Measurements from ENCODE around the gene HSD17B12. TPM values are rescaled to one million over a fixed set of nuclear protein-coding genes. Genes with fewer than 3 reads are reported as not detected.

HSD17B12 gene
- total RNA-seq, 1 donor from 2014 or later: 95.2 TPM

DNA sequence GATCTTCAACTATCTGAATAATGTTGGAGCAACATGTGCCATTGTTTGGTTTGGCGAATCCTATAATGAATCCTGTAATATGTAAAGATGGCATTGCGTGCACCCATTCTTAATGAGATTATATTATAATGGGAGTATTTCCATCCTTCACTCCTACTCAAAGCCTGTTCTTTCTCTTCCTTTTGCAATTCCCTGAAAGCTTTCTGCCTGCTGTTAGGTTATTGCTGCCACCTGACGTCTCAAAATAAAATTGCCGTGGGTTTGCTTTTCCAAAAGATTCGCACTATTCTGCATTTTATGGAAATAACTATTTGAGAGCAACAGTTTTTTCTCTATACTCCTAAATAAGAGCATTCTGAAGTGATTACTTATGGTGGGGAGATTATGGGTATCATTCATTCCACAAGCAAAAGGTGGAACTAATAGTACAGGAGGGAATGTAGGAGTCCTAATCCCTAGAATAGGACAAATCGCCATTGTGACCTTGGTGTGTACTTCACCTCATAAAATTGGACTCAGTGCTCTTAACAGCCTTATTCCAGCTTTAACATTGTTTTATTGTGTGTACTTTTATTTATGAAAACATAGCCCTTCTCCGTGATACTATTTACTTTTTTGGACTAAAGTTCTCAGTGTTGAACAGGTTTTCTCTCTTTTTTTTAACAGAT lies 130.5 kb downstream of the HSD17B12 start:
- ATAC-seq: no peak

DNA sequence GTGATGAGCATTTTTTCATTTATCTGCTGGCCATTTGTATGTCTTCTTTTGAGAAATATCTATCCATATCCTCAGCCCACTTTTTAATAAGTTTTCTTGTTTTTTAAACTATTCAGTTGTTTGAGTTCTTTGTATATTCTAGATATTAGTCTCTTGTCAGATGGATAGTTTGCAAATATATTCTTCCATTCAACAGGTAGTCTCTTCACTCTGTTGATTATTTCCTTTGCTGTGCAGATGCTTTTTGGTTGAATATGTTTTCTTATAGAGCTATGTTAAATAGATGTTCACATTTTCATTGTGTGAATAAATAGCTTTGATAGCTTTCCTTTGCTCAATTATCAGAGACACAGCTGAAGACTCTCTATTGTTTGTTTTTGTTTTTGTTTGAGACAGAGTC lies 131.9 kb downstream of the HSD17B12 start:
- no peak for ATAC-seq

DNA sequence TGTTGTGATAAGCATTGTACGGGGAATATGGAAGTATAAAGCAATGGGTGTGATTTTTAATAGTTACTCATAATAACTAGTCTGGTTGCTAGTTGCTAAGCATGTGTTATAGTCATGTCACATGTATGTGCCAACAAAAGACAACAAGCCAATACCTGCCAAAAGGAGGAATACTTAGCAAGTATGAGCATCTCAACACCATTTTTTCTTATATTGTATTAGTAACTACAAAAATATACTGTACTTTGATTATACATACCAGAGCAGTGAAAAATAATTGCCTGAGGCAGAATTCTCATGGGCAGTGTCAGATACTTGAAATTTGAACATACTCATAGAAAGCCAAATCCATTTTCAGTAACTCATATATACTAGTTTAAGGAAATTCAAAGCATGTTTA lies 137.7 kb downstream of the HSD17B12 start:
- ATAC-seq: peak; percentile 52

DNA sequence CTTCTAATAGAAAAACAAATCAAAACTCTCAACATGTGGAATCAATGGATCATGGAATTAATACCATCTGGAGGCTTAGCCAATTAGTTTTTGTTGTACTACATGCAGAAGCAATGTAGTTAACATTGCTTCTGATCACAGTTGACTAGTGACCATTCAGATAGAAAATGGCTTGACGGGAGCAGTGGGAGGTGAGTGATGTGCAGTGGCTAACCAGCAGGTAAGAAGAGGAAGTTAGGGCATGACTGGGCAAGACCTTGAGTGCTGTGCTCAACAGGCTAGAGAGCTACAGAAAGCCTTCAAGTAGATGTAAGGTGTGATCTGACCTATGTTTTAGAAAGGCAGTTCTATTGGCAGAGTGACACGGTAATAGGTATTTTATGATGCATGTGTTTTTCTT lies 139.4 kb downstream of the HSD17B12 start:
- no peak for ATAC-seq

DNA sequence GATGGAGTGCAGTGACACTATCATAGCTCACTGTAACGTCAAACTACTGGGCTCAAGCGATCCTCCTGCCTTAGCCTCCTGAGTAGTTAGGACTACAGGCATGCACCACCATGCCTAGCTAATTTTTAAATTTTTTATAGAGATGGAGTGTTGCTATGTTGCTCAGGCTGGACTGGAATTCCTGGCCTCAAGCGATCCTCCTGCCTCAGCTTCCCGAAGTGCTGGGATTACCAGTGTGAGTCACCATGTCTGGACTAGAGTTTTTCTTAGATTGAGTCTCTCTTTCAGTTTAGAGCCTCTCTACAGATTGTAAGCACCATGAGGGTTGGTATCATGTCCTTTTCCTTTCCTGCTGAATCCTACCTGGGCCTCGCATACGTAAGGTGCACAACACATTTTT lies 142.8 kb downstream of the HSD17B12 start:
- no peak for ATAC-seq

DNA sequence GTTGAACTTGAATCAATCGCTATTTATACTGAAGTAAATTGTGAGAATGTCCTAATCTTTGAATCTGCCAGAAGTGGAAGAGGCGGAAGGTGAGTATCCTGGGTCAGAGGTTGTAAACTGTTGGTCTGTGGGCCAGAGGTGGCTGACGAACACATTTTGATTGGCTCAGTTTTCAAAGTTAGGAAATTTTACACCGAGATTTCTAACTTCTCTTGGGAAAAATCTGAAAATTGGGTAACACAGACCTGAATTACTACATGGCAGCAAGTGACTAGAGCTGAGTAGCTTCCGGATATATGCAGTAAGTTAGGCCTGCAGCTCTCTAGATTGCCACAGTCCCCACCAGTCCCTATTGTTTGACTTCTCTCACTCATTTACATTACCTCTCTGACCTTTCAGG lies 143.3 kb downstream of the HSD17B12 start:
- ATAC-seq: no peak

DNA sequence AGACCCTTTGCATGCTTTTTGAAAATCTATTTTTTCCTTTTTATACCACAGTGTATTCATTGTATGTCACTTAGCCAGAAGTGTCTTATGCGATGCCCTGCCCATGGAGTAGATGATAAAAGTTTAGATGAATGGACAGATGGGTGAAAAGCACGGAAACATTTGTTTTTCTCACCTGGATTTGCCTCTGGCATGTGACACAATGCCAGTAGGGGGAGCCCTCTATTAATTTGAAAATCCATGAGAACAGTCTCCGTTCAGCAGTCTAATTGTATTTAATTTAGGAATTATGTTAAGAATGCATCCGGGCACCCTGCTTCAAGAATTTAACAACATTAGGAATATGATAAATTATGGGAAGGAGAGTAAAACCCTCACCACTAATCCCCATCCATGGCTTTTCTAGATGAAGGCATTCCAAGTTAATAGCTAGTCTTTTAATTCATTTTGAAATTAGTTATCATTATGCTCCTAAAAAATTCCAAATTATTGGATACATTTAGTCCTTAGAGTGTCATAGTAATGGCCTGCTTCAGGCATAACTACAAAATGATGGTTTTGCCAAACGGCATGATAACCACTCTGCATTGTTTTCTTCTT lies 144.8 kb downstream of the HSD17B12 start:
- peak; percentile 37 for ATAC-seq

DNA sequence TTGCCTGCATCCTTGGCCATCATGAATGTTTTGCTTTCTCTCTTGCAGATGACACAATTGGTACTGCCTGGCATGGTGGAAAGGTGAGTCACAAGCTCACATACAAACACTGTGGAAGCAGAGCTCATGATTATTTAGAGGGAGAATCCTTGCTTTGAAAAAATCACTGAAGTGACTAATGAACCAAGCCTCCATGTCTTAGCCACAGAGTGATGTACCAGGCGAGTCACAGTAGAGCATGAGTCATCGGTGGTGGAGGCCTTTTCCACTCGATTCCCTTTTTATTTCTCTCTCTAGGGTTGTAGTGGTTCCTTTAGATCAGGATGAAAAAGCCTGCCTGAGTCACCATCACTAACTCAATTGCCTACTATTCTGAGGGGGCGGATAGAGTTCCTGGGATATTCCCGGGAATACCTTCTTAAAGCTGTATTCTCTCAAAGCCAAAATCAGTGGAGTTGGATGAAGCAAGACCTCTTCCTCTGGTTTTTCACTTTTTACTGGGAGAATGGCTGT lies 150.4 kb downstream of the HSD17B12 start:
- peak; percentile 99 for ATAC-seq

DNA sequence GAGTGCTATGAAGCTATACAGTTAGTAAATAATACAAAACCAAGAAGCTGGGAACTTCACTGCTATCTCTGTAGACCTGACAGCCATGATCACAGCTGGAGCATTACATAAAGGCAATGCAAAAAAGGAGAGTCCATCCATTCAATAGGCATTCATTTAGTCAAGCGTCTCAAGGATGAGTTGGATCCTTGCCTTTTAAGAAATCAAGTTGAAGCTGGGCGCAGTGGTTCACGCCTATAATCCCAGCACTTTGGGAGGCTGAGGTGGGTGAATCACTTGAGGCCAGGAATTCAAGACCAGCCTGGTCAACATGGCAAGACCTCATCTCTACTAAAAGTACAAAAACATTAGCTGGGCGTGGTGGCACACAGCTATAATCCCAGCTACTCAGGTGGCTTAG lies 152.0 kb downstream of the HSD17B12 start:
- ATAC-seq: peak; percentile 19

DNA sequence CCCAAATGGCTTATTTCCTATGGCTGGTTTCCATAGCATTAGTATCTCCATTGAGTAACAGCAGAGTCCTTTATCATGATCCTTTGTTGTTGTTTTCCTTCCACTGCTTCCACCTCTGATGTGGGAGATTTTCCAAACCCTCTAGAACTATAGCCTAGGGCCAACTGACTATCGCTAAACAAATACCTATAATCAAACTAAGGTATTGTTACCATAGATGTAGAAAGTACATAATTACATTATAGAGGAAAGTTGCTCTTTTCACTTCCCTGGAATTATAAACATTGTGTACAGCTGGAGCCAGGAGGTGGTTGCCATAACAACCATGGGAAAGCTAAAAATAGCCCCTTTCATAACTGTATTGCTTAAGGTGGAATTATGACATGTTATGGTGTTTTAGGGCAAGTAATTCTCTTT lies 153.1 kb downstream of the HSD17B12 start:
- ATAC-seq: no peak

DNA sequence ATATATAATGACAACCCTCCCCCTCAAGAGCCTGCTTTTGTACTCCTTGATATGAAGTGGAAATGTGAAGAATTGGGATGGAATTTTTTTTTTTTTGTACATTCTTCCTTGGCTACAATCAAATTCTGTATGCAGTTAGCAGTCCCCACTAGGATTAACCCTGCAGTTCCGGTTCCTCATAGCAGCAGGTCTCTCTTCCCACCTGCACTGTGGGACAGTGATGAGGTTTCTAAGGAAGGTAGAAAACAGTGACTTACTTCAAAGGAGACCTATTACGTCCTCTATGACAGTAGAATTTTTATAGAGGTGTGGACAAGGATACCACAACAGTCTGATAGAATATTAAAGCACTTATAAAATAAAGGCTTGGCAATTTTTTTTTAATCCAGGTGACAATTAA lies 153.7 kb downstream of the HSD17B12 start:
- ATAC-seq: no peak

DNA sequence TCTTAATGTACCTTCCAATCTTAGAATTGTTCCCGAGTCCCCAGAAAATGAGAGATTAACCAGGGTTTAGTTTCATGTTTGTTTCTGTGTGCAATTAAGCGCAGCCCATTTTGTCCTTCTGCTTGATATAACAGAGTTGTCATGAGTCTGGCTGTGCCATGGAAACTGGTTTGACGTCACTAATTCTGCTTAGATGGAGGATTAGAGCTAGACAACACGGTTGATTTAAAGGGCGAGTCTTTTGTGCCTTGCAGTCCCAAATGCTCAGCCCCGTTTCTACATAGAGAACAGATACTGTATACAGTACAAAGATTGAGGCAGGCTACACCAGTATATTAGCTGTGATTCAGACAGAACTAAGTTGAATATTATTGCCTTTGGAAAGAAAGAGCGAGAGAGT lies 154.6 kb downstream of the HSD17B12 start:
- ATAC-seq: peak; percentile 66

DNA sequence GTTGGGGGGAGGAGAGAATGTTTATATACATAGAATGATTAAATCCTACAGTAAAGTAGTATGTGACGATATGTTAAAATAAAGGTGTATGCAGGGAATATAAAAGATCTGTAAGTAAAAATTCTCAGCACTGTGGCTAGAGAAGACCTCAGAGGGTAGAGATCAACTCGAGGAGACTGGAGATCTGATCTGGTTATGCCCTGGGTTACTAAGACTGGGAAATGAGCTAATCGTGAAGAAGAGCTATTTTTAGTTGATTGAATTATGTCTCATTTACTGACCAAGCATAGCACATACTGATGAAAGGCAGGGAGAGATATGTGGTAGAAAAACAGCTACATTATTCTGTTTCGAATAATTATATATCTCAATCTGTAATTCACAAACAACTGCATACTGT lies 157.3 kb downstream of the HSD17B12 start:
- no peak for ATAC-seq

DNA sequence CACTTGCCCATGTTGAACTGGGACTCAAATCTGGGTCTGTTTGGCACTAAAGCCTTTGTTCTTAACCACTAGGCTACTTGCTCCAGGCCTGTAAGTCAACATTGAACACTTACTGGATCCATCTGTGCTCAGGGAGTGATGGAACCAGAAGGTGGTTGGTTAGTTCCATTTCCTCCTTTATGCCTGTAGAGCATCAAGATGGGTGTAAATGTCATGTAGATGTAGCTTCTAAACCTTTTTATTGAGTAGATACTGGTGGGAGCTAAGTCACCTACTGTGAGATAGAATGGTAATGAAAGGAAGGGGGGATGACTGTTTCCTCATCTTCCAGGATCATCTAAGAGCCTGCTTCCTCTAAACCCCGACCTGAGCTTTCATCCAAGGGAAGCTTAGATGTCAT lies 161.5 kb downstream of the HSD17B12 start:
- no peak for ATAC-seq

DNA sequence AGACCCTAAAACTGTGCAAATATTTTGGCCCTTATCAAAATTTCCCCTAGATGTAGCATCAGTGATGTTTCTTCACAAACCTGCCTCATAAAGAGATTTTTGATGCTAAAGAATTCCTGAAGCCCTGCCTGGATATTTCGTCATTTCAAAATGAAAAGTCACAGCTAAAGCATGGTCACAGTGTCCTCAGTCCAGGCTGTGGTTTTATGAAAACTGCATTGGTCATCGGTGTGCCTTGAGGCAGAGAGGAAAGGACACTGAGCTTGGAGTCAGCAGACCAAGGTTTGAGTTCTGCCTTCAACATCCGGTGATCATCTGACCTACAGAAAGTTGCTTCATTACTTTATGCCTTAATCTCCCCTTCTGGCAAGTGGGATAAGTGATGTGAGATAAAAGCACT lies 165.3 kb downstream of the HSD17B12 start:
- no peak for ATAC-seq

DNA sequence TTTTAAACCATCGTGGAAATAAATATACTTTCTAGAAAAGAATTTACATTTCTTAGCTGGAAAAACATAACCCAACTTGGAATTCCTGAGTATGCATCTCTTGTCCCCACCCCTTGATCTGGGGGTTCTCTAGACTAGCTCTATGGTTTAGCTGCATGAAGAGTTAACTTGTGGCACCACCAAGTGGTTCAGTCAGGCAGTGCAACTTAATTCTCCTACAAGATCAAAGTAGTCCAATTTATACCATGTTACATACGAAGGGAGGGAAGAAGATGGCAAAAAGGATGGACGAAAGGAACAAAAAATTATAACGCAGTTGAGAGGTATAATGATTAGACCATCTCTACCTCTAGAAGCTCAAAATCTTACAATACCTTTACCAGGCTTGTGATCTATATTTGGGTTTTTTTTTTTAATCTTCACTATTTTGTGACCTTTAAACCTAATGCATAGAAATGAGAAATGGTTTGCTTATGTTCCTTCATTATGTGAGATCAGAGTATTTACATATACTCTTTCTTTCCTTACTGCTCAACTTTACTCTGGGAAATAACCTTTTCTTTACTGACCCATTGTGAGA lies 171.6 kb downstream of the HSD17B12 start:
- peak; percentile 69 for ATAC-seq

DNA sequence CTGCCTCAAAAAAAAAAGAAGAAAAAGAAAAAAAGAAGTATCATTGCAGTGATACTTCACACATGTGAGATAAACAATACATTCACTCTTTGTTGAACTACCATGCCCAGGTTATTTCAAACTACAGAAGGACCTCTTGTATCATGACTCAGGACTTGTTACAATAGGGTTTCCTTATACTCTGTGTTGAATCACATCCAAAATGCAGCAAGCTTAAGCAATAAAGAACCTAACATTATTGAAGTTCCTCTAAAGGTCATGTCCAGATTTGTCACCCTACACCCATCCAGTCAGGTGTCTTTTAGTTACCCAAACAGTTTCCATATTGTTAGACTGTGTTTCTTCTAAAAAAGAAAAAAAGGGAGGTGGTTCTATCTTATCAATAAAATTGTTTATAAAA lies 173.2 kb downstream of the HSD17B12 start:
- peak; percentile 92 for ATAC-seq

DNA sequence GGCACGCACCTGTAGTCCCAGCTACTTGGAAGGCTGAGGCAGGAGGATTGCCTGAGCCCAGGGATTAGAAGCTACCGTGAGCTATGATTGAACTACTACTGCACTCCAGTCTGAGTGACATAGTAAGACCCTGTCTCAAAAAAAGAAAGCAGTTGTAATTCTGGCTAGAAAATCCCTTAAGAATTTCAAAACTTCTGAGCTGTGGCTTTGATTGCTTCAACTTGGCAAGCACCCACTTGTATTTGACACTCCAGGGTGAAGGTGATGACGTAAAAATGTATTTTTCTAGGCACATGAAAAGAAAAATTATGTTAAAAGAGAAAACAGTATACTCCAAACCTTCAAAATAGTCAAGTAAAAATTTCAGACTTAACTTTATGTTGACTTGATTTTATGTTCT lies 176.5 kb downstream of the HSD17B12 start:
- no peak for ATAC-seq

DNA sequence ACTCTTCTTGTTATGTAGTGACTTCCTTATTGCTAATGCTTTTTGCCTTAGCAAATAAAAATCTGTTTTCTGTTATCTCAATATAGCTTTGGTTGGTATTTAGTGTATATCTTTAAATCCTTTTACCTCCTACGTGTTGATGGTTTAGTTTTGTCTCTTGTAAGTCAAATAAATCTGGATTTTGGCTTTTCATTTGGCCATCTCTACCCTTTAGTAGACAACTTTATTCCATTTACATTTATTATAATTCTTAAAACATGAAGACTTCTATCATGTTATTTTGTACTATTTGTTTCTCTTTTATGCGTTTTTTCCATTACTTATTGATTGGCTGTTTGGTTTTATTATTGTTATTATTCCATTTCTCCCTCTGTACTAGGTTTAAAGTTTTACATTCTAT lies 180.6 kb downstream of the HSD17B12 start:
- ATAC-seq: no peak

DNA sequence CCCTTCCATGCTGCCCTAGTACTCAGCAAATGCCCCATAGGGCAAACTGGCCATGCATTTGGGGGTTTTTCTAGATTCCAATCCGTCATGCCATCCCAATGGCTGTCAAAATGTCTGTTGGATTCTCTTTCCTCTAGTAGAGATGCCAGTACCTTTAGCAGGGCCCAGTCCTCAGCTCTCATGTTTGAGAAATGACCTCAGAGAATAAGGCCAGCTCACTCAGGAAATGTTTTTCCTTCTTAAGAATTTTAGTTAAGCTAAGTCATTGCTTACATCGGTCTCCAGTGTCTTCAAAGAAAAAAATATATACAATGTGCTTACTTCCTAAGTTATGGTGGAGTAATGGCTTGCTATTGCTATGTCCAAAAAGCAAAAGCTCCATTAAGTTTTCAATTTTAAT lies 186.0 kb downstream of the HSD17B12 start:
- ATAC-seq: no peak

DNA sequence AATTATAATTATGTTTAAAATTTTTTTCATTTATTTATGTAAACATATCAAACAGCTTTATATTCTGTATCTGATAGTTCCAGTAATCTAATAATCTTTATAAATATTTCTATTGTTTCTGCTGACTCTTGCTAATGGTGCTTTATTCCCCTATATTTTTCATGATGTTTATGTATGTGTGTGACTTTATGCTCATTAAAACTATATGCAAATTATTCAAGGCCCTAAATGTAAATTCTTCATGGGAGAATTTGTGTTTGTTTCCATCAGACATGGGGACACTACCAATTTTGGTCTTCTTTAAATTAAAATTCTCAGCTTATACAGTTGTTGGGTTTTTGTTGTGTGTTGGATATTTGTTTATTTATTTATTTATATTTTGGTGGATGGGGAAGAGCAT lies 186.4 kb downstream of the HSD17B12 start:
- no peak for ATAC-seq

DNA sequence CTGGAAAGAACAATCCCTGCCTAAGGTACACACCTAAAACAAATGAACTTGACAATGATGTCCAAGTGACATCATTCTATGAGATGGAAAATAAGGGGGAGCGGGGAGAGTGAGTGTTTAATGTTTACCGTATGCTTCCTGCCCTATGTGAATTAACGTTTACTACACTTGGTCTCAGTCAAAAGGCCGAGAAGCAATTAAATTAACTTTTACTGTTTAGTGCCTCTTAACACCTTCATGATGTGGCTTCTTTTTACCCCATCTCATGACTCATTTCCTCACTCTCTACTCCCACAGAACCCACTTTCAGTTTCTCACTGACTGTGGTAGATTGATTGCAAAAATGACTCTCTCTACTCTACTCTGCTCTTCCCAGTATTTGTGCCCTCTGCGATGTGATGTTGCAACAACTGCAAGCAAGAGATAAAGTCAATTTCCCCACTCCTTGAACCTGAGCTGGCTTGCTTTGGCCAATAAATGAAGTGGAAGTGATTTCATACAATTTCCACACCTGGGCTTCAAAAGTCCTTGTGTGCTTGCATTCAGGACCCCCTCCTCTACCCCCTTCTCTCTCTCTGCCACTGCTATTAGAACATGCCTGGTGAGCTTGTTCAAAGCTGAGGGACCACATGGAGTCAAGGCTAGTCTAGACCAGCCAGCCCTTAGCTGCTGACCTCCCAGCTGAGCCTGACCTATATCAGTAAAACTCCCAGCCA lies 188.5 kb downstream of the HSD17B12 start:
- ATAC-seq: no peak

DNA sequence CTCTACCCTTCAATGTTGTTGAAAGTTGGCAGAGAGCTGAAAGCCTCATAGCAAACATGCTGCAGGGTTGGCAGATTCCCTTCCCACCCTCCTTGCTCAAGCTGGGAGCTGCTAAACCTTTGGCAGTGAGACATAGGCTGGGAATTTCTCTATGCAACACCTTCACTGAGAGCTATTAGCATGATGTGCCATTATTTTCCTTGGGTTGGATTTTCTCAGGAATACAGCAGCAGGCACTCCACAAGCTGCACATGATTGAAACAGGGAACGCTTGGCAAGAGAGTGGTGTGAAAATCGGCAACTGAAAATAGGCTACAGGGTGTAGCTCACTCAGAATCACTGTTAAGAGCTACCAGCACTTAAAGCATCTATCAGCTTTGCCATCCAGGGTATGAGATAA lies 190.5 kb downstream of the HSD17B12 start:
- no peak for ATAC-seq

DNA sequence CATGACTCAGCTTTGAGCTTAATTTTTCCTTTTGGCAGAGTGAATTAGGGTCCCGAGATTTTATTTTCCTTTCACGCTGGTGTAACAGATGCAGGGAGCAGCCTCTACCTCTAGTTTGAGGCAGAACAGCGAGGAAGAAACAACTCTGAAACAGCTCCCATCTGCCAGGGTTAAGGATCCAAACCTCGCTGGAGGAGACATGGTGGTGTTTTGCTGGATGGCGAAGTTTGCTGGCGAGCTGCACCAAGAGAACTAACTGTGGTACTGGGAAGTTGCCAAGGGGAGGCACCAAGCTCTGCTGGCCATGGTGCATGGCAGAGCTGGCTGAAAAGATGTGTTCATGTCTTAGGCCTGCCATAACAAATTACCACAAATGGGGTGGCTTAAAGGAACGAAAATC lies 192.5 kb downstream of the HSD17B12 start:
- ATAC-seq: no peak

Measured in esophagus mucosa (tissue), 1 donor.